ENCODE data around the gene CCDC148.
A peak's percentile ranks its signal among the peaks of the same experiment; 100 is the strongest.

Gene CCDC148

DNA sequence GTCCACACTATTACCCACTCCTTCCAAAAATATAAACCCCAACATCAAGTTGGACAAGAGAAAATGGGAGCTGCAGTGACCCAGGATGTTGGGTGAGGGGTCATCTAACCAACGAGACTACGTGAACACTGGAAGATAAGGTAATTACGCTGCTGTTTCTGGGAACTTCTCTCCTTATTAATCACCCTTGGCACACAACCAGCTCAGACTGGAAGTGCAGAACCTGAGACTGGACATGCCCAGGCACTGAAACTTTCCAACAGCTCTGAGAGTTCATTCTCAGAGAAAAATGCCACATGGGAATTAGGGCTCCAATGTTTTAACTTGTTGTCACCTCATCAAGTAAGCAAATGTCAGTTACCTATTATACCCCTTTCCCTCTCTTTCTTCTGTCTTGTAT, 135.3 kb downstream of the CCDC148 start:
- Histone ChIP-seq H3K9me3 (no peaks in the 10 kb centered on the region), H3K4me3 (ENCODE audit: low read depth in 1 of 2, low read length in 1 of 2) (no peak overlapping the region), H3K27ac (no peak overlapping the region), H3K4me1 (ENCODE audit: control insufficient read depth in 1 of 2, insufficient read depth in 1 of 2, low read depth in 1 of 2, low read length in 1 of 2) (peaks cover 0 to 7% of the 10 kb centered on the region in 2 experiments), H3K36me3 (no peaks in the 10 kb centered on the region), H3K27me3 (no peaks in the 10 kb centered on the region)
- TF ChIP-seq, protein P1, sequence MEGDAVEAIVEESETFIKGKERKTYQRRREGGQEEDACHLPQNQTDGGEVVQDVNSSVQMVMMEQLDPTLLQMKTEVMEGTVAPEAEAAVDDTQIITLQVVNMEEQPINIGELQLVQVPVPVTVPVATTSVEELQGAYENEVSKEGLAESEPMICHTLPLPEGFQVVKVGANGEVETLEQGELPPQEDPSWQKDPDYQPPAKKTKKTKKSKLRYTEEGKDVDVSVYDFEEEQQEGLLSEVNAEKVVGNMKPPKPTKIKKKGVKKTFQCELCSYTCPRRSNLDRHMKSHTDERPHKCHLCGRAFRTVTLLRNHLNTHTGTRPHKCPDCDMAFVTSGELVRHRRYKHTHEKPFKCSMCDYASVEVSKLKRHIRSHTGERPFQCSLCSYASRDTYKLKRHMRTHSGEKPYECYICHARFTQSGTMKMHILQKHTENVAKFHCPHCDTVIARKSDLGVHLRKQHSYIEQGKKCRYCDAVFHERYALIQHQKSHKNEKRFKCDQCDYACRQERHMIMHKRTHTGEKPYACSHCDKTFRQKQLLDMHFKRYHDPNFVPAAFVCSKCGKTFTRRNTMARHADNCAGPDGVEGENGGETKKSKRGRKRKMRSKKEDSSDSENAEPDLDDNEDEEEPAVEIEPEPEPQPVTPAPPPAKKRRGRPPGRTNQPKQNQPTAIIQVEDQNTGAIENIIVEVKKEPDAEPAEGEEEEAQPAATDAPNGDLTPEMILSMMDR (IDR thresholded peaks at IDR 0.05): no peak

DNA sequence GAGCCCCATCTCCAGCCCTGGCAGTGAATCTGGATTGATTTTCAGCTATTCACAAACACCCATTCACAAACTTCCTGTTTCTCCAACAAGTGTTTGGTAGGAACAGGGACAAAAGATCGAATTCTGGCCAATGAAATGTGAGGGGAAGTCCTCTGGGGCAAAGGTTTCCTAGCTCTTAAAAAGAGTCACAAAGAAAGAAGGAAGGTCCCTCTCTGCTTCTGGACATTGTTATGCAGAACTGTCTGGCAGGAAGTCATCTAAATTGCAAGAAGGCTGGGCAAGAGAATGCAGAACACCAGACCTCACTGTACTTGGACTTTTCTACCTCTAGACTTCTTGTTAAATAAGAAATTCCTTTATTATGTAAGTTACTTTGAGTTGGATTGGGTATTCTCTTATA, 137.3 kb downstream of the CCDC148 start:
- TF ChIP-seq, protein P1 (IDR thresholded peaks at IDR 0.05): no peak
- Histone ChIP-seq H3K27me3 (no peaks in the 10 kb centered on the region), H3K4me1 (ENCODE audit: control insufficient read depth in 1 of 2, insufficient read depth in 1 of 2, low read depth in 1 of 2, low read length in 1 of 2) (peaks cover 0 to 7% of the 10 kb centered on the region in 2 experiments), H3K36me3 (no peaks in the 10 kb centered on the region), H3K27ac (peak overlapping the region; percentile 49), H3K9me3 (no peaks in the 10 kb centered on the region), H3K4me3 (ENCODE audit: low read depth in 1 of 2, low read length in 1 of 2) (no peak overlapping the region)

DNA sequence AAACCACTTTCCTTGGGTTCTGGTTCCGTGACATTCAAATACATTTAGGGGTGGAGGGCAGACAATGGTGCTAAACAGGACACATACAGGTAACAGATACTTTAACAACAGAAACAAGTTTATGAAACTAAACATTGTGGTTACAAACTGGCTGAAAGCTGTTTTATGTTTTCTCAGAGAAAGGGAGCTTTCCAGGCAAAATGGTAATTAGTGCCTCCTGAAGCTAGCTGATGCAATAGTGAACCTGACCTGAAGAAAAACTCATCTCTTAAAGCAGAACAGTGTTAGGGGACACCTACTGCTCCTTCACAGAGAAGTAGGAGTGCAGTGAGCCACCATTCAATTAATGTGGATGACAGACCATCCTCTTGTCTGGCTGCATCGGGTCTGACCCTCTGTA, 138.9 kb downstream of the CCDC148 start:
- H3K36me3 ChIP-seq: no peaks in the 10 kb centered on the region
- no peaks in the 10 kb centered on the region for H3K9me3 ChIP-seq
- H3K4me3 ChIP-seq (ENCODE audit: low read depth in 1 of 2, low read length in 1 of 2): no peak overlapping the region
- no peaks in the 10 kb centered on the region for H3K27me3 ChIP-seq
- H3K27ac ChIP-seq: no peak overlapping the region
- TF ChIP-seq, protein P1 (IDR thresholded peaks at IDR 0.05): no peak
- H3K4me1 ChIP-seq (ENCODE audit: control insufficient read depth in 1 of 2, insufficient read depth in 1 of 2, low read depth in 1 of 2, low read length in 1 of 2): peaks cover 13 to 16% of the 10 kb centered on the region in 2 experiments

DNA sequence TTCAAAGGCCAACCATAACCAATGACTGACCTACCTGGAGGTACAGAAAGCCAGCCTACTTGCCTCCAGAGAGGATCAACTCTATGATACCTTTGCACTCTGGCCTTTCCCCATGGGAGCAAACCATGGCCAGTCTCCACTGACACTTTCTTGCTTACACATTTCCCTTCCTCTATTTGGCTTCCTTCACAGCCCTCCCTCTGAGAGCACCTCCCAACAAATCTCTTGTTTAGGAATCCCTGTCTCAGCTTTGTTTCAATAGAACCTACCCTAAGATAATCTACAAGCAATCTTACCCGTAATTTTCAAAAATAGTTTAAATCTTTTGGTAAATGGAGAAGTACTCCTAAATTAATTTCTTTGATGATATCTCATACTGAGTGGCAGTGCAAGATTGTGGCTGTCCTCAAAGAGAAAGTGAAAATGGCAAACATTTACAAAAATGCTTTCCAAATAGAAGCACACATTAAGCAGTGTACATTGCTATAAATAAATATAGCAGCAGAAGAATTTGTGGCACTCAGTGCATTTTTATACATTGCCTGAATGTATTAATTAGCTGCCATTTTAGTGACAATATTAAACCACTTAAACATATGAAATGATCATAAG, 140.6 kb downstream of the CCDC148 start:
- Histone ChIP-seq H3K36me3 (no peaks in the 10 kb centered on the region), H3K4me1 (ENCODE audit: control insufficient read depth in 1 of 2, insufficient read depth in 1 of 2, low read depth in 1 of 2, low read length in 1 of 2) (peaks cover 21 to 25% of the 10 kb centered on the region in 2 experiments), H3K27me3 (no peaks in the 10 kb centered on the region), H3K9me3 (no peaks in the 10 kb centered on the region), H3K4me3 (ENCODE audit: low read depth in 1 of 2, low read length in 1 of 2) (no peak overlapping the region), H3K27ac (peak overlapping the region; percentile 50)
- TF ChIP-seq, protein P1 (IDR thresholded peaks at IDR 0.05): no peak

DNA sequence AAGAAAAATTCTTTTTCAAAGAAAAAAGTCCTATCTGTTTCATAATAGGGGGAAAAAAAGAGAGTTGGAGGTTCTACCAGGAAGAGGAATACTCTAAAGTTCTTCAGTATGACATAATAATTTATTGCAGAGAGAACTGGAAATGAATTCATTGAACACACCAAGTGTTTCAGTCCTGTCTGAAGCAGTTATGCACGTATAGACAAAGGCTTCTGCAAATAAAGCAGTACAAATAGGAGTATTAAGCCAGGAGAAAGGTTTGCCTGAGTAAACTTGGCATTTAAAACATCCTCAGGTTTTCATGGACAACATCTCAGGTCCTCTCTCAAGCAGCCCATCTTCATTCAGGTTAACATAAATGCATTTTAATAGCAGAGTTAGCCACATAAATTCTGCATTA, 141.6 kb downstream of the CCDC148 start:
- no peak overlapping the region for H3K27ac ChIP-seq

More for the DNA sequence above, 141.6 kb downstream of the CCDC148 start:
- Histone ChIP-seq H3K36me3 (no peaks in the 10 kb centered on the region), H3K4me3 (ENCODE audit: low read depth in 1 of 2, low read length in 1 of 2) (no peak overlapping the region), H3K9me3 (no peaks in the 10 kb centered on the region), H3K4me1 (ENCODE audit: control insufficient read depth in 1 of 2, insufficient read depth in 1 of 2, low read depth in 1 of 2, low read length in 1 of 2) (peaks cover 21 to 25% of the 10 kb centered on the region in 2 experiments), H3K27me3 (no peaks in the 10 kb centered on the region)
- TF ChIP-seq, protein P1 (IDR thresholded peaks at IDR 0.05): no peak
